H1 (cell line): ENCODE measurements around the gene ANKDD1A.

ENCODE experiments used
- BCL11A ChIP-seq, 2 experiments: IDR thresholded peaks; one replicate each; pipeline ENCODE4 v1.6.1; 2011; ENCODE audit warnings: low read depth in 2 of 2, low read length in 2 of 2, mild to moderate bottlenecking in 2 of 2
- CHD1 ChIP-seq: IDR thresholded peaks from 2 replicates; pipeline ENCODE4 v1.6.1; 2012; ENCODE audit warnings: low read depth, low read length, improper control_type of control experiment
- CHD7 ChIP-seq: fragments of 300-600 bp; sonication (generic); IDR thresholded peaks from 2 replicates; pipeline ENCODE4 v1.7.1; 2012; ENCODE audit warnings: low read length, moderate library complexity, mild to moderate bottlenecking, inconsistent platforms; ENCODE audit not compliant: insufficient replicate concordance
- CTCF ChIP-seq, 3 experiments: IDR thresholded peaks; 1 replicate in 2 of 3; 2 replicates in 1 of 3; pipeline versions ENCODE4 v1.5.1 to v1.6.1; 2011; ENCODE audit warnings: low read length in 3 of 3, mild to moderate bottlenecking in 3 of 3, inconsistent platforms in 2 of 3, low read depth in 1 of 3, moderate library complexity in 1 of 3; ENCODE audit not compliant: insufficient read depth in 1 of 3; ENCODE audit errors: control extremely low read depth in 1 of 3
- EP300 ChIP-seq, 2 experiments: IDR thresholded peaks; 1 replicate in 1 of 2; 2 replicates in 1 of 2; pipeline ENCODE4 v1.6.1; 2011 to 2012; ENCODE audit warnings: low read depth in 2 of 2, low read length in 2 of 2, mild to moderate bottlenecking in 2 of 2, borderline replicate concordance in 1 of 2, inconsistent platforms in 1 of 2, moderate library complexity in 1 of 2
- PHF8 ChIP-seq: fragments of 200-600 bp; sonication (generic); conservative IDR thresholded peaks from 2 replicates; pipeline ENCODE4 v1.7.1; 2012; ENCODE audit warnings: low read depth, mild to moderate bottlenecking, inconsistent platforms, low read length, moderate library complexity
- POLR2A ChIP-seq, 2 experiments: IDR thresholded peaks; 1 replicate in 1 of 2; 2 replicates in 1 of 2; pipeline ENCODE4 v1.6.1; 2011; ENCODE audit warnings: low read depth in 2 of 2, low read length in 2 of 2, mild to moderate bottlenecking in 2 of 2; ENCODE audit errors: control extremely low read depth in 1 of 2
- POLR2AphosphoS5 ChIP-seq: IDR thresholded peaks from 2 replicates; pipeline ENCODE4 v1.6.1; 2011; ENCODE audit warnings: low read depth, low read length
- RAD21 ChIP-seq, 2 experiments: IDR thresholded peaks in 1 of 2; conservative IDR thresholded peaks in 1 of 2; 2 replicates each; pipeline ENCODE4 v1.6.1; 2011; ENCODE audit warnings: low read depth in 2 of 2, low read length in 2 of 2, improper control_type of control experiment in 1 of 2, inconsistent platforms in 1 of 2, mild to moderate bottlenecking in 1 of 2, moderate library complexity in 1 of 2
- RBBP5 ChIP-seq: IDR thresholded peaks from 2 replicates; pipeline ENCODE4 v1.7.1; 2012; ENCODE audit warnings: low read depth, mild to moderate bottlenecking, inconsistent platforms, low read length, moderate library complexity, borderline replicate concordance
- SIN3A ChIP-seq, 2 experiments: IDR thresholded peaks in 1 of 2; conservative IDR thresholded peaks in 1 of 2; 2 replicates each; pipeline ENCODE4 v1.6.1; 2011 to 2012; ENCODE audit warnings: low read length in 2 of 2, improper control_type of control experiment in 1 of 2, low read depth in 1 of 2, mild to moderate bottlenecking in 1 of 2
- SP2 ChIP-seq: IDR thresholded peaks from 2 replicates; pipeline ENCODE4 v1.6.1; 2012; ENCODE audit warnings: mild to moderate bottlenecking, low read length, inconsistent platforms
- SRF ChIP-seq: IDR thresholded peaks from 2 replicates; pipeline ENCODE4 v1.6.1; 2011; ENCODE audit warnings: mild to moderate bottlenecking, low read depth, low read length, moderate library complexity
- YY1 ChIP-seq: IDR thresholded peaks from 2 replicates; pipeline ENCODE4 v1.6.1; 2011; ENCODE audit warnings: low read depth, mild to moderate bottlenecking, low read length

GRCh38 chr15:64902863-64903262 lies 8.8 kb upstream of the ANKDD1A start:
- no peak for TF ChIP-seq CTCF (IDR thresholded peaks at IDR 0.05; ENCODE audit: control extremely low read depth in 1 of 3, insufficient read depth in 1 of 3, low read depth in 1 of 3, low read length in 3 of 3)
- TF ChIP-seq SRF: no peak
- no peak for TF ChIP-seq RBBP5
- no peak for TF ChIP-seq SP2
- TF ChIP-seq POLR2AphosphoS5: no peak
- no peak for TF ChIP-seq POLR2A (IDR thresholded peaks at IDR 0.05; ENCODE audit: control extremely low read depth in 1 of 2, low read depth in 2 of 2, low read length in 2 of 2)
- no peak for TF ChIP-seq PHF8
- no peak for TF ChIP-seq YY1
- TF ChIP-seq BCL11A (IDR thresholded peaks at IDR 0.05; ENCODE audit: low read depth in 2 of 2, low read length in 2 of 2): no peak
- TF ChIP-seq CHD1: no peak
- TF ChIP-seq RAD21 (IDR thresholded peaks at IDR 0.05 in 1 of 2, conservative IDR thresholded peaks at IDR 0.05 in 1 of 2; ENCODE audit: low read depth in 2 of 2, low read length in 2 of 2): no peak
- no peak for TF ChIP-seq CHD7
- no peak for TF ChIP-seq SIN3A (conservative IDR thresholded peaks at IDR 0.05 in 1 of 2, IDR thresholded peaks at IDR 0.05 in 1 of 2; ENCODE audit: low read depth in 1 of 2, low read length in 2 of 2)
- no peak for TF ChIP-seq EP300 (IDR thresholded peaks at IDR 0.05; ENCODE audit: borderline replicate concordance in 1 of 2, low read depth in 2 of 2, low read length in 2 of 2)
